Osteocyte (in vitro differentiated cells): Measurements from ENCODE around the gene ADAMTS18. TPM values are rescaled to one million over a fixed set of nuclear protein-coding genes. Genes with fewer than 3 reads are reported as not detected.

Experiments
- DNase-seq: peaks from one replicate; pipeline ENCODE4 v3.0.0; 2021; ENCODE audit warnings: mixed read lengths; ENCODE audit not compliant: unreplicated experiment; ENCODE audit errors: extremely low spot score
- H3K27ac Mint-ChIP-seq: one replicate; pipeline ENCODE4 v1.8.0; 2021; ENCODE audit warnings: mild to moderate bottlenecking, mixed read lengths; ENCODE audit not compliant: unreplicated experiment
- H3K27me3 Mint-ChIP-seq: one replicate; pipeline ENCODE4 v1.8.0; 2021; ENCODE audit warnings: mixed read lengths; ENCODE audit not compliant: unreplicated experiment
- H3K36me3 Mint-ChIP-seq: one replicate; pipeline ENCODE4 v1.8.0; 2021; ENCODE audit warnings: mixed read lengths; ENCODE audit not compliant: unreplicated experiment
- H3K4me1 Mint-ChIP-seq: one replicate; pipeline ENCODE4 v1.8.0; 2021; ENCODE audit warnings: mixed read lengths; ENCODE audit not compliant: unreplicated experiment
- H3K4me3 Mint-ChIP-seq: one replicate; pipeline ENCODE4 v1.8.0; 2021; ENCODE audit warnings: mild to moderate bottlenecking, moderate library complexity, mixed read lengths; ENCODE audit not compliant: unreplicated experiment
- H3K9me3 Mint-ChIP-seq: one replicate; pipeline ENCODE4 v1.8.0; 2021; ENCODE audit warnings: mixed read lengths; ENCODE audit not compliant: unreplicated experiment
- total RNA-seq: library from RNA; stranded (reverse); gene quantifications from 2 replicates; pipeline ENCODE4 v1.2.1, GENCODE V29; 2021
- TF ChIP-seq, protein P1 (sequence below): fragments of 200-600 bp; sonication (generic); IDR thresholded peaks from 2 replicates; pipeline ENCODE4 v1.5.0; 2021; ENCODE audit warnings: antibody characterized with exemption, mild to moderate bottlenecking, moderate library complexity

ADAMTS18 gene
- total RNA-seq, 1 donor from 2014 or later, result not detected

DNA sequence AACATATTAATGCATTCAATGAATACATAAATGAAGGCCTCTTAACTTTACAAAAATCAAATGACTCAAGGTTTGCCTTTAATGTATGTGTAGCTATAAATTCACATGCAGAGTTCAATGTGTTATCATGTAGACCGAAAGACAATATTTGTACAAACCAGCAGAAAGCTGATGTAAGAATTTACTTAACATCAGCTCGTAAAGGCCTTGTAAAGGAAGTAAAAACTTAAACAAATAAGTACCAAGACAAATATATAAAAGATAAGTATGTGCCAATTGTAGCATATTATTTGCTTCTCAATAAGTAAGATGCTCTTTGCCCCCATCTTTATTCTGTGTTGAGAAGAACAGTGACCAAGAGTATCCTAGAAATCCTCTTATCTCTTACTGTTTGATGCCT lies 130.0 kb downstream of the ADAMTS18 start:
- Mint-ChIP-seq H3K27ac (no peak overlapping the region), H3K4me3 (no peak overlapping the region), H3K9me3 (no peaks in the 10 kb centered on the region), H3K4me1 (peaks cover 22% of the 10 kb centered on the region), H3K36me3 (no peaks in the 10 kb centered on the region), H3K27me3 (no peaks in the 10 kb centered on the region)
- TF ChIP-seq, protein P1, sequence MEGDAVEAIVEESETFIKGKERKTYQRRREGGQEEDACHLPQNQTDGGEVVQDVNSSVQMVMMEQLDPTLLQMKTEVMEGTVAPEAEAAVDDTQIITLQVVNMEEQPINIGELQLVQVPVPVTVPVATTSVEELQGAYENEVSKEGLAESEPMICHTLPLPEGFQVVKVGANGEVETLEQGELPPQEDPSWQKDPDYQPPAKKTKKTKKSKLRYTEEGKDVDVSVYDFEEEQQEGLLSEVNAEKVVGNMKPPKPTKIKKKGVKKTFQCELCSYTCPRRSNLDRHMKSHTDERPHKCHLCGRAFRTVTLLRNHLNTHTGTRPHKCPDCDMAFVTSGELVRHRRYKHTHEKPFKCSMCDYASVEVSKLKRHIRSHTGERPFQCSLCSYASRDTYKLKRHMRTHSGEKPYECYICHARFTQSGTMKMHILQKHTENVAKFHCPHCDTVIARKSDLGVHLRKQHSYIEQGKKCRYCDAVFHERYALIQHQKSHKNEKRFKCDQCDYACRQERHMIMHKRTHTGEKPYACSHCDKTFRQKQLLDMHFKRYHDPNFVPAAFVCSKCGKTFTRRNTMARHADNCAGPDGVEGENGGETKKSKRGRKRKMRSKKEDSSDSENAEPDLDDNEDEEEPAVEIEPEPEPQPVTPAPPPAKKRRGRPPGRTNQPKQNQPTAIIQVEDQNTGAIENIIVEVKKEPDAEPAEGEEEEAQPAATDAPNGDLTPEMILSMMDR, result no peak
- no peak for DNase-seq

DNA sequence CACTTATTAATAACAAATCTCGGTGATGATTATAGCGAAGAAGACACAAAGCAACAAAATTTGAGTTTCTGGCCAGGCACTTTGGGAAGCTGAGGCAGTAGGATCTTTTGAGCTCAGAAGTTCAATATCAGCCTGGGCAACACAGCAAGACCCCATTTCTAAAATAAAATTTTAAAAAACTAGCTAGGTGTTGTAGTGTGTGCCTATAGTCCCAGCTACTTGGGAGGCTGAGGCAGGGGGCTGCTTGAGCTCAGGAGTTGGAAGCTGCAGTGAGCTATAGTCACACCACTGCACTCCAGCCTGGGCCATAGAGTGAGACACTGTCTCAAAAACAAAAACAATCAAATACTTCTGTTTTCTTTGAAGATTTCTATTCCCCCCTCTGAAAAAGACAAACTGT lies 130.7 kb downstream of the ADAMTS18 start:
- no peaks in the 10 kb centered on the region for H3K27me3 Mint-ChIP-seq
- peaks cover 23% of the 10 kb centered on the region for H3K4me1 Mint-ChIP-seq
- no peak overlapping the region for H3K4me3 Mint-ChIP-seq
- no peak overlapping the region for H3K27ac Mint-ChIP-seq
- TF ChIP-seq, protein P1, result no peak
- no peaks in the 10 kb centered on the region for H3K36me3 Mint-ChIP-seq
- no peak for DNase-seq
- H3K9me3 Mint-ChIP-seq, result no peaks in the 10 kb centered on the region

DNA sequence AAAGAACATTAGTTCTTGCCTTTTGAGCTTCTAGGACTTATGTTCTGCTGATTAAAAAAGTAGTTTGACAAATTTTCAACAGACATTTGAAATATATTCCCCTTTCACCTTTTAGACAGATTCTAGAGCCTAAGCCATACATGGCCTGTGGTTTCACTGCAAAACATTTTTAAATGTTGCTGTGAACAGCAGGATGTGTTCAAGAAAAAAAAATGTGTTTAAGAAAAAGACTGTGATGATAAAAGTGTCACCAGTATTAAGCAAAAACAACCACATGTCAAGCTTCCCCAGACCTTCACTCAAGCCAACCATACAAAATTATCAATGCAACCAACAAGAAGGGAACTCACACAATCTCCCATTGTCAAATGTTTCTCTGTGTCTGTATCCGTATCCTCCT lies 132.2 kb downstream of the ADAMTS18 start:
- TF ChIP-seq, protein P1, result no peak
- H3K4me3 Mint-ChIP-seq, result no peak overlapping the region
- no peaks in the 10 kb centered on the region for H3K9me3 Mint-ChIP-seq
- H3K4me1 Mint-ChIP-seq, result peaks cover 34% of the 10 kb centered on the region
- DNase-seq, result no peak
- no peaks in the 10 kb centered on the region for H3K36me3 Mint-ChIP-seq
- H3K27ac Mint-ChIP-seq, result no peak overlapping the region
- H3K27me3 Mint-ChIP-seq, result no peaks in the 10 kb centered on the region

DNA sequence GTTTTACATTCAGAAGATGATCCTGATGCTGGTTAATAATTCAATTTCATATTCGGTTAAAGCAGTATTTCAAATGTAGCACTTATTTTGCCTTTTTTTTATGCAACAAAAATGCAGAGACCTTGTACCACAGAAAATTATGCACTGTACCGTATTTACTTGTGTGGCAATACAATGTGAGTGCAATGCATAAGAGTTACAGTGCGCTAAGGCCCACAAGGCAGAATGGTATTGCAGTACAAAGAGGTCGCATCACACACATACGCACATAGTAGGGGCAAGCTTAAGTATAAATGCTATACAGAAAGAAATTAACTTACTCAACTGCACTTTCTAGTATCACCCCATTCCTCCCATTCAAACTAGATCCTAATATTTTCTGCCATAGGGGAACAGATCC lies 132.6 kb downstream of the ADAMTS18 start:
- Mint-ChIP-seq H3K4me1 (peaks cover 34% of the 10 kb centered on the region), H3K36me3 (no peaks in the 10 kb centered on the region), H3K27ac (no peak overlapping the region), H3K27me3 (no peaks in the 10 kb centered on the region), H3K9me3 (no peaks in the 10 kb centered on the region), H3K4me3 (no peak overlapping the region)
- DNase-seq, result no peak
- TF ChIP-seq, protein P1, result no peak

DNA sequence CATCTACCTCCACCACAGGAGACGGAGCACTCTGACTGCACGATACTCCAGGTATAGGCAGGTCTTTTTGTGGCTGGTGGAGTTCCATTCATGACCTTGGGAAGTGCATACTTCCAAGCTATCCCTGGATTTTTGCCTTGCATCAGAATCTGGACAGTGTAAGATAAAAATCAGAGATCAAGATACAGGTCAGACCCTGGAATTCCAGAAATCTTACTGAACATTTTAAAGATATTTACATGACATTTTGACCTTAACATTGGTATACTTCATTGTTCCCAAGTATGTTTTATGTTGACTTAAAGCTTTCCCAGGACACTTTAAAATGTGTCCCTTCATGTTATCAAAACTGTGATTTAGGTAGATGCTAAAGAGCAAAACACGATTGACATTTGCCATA lies 134.6 kb downstream of the ADAMTS18 start:
- TF ChIP-seq, protein P1, result no peak
- Mint-ChIP-seq H3K4me3 (no peak overlapping the region), H3K9me3 (no peaks in the 10 kb centered on the region), H3K36me3 (no peaks in the 10 kb centered on the region), H3K27me3 (no peaks in the 10 kb centered on the region), H3K4me1 (peaks cover 34% of the 10 kb centered on the region), H3K27ac (no peak overlapping the region)
- no peak for DNase-seq
